Keratinocyte (primary cell): Measurements from ENCODE around the gene ENPP6.

ENCODE experiments used
- EZH2 ChIP-seq: IDR thresholded peaks from one replicate; pipeline ENCODE4 v1.6.1; 2012; ENCODE audit warnings: inconsistent platforms, mild to moderate bottlenecking, low read length, moderate library complexity
- TF ChIP-seq, protein P1 (sequence below), 3 experiments: IDR thresholded peaks in 1 of 3; conservative IDR thresholded peaks in 1 of 3; optimal IDR thresholded peaks in 1 of 3; 2 replicates in 2 of 3; 3 replicates in 1 of 3; pipeline versions ENCODE3 to v1.5.1; 2011; ENCODE audit warnings: low read length in 3 of 3, mild to moderate bottlenecking in 3 of 3, moderate library complexity in 2 of 3, control low read depth in 1 of 3, inconsistent platforms in 1 of 3; ENCODE audit not compliant: insufficient read depth in 2 of 3; ENCODE audit errors: extremely low read depth in 1 of 3

DNA sequence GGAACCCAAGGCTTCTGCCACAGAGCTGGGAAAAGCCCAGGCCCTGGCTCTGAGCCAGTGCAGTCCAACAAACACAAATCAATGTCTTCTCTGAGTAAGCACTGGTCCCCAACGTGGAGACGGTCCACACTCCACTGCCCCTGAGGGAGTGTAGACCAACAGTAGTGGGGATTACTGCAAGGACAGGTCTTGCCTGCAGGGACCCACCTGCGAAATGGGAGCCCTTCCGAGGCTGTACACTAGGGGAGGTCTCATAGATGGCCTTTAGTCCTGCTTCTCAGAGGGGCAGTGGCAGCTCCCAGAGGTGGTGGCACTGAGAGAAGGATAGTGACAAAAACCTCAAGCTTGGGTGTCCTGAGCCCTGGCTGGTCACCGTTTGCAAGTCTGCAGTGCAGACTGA is 19.5 kb downstream of the ENPP6 start:
- TF ChIP-seq, protein P1, sequence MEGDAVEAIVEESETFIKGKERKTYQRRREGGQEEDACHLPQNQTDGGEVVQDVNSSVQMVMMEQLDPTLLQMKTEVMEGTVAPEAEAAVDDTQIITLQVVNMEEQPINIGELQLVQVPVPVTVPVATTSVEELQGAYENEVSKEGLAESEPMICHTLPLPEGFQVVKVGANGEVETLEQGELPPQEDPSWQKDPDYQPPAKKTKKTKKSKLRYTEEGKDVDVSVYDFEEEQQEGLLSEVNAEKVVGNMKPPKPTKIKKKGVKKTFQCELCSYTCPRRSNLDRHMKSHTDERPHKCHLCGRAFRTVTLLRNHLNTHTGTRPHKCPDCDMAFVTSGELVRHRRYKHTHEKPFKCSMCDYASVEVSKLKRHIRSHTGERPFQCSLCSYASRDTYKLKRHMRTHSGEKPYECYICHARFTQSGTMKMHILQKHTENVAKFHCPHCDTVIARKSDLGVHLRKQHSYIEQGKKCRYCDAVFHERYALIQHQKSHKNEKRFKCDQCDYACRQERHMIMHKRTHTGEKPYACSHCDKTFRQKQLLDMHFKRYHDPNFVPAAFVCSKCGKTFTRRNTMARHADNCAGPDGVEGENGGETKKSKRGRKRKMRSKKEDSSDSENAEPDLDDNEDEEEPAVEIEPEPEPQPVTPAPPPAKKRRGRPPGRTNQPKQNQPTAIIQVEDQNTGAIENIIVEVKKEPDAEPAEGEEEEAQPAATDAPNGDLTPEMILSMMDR (optimal IDR thresholded peaks at IDR 0.05 in 1 of 3, IDR thresholded peaks at IDR 0.05 in 1 of 3, conservative IDR thresholded peaks at IDR 0.05 in 1 of 3; ENCODE audit: extremely low read depth in 1 of 3, insufficient read depth in 2 of 3, low read length in 3 of 3), result no peak
- TF ChIP-seq EZH2, result no peak
